ENCODE data around the gene VAMP8. TPM values are rescaled to one million over a fixed set of nuclear protein-coding genes. Genes with fewer than 3 reads are reported as not detected.

Gene VAMP8
- total and polyA plus RNA-seq, 2 of the 8 experiments (the other 6 are each of a cell fraction or from before 2014, with no cell fraction given): 34.4 to 69.7 TPM

DNA sequence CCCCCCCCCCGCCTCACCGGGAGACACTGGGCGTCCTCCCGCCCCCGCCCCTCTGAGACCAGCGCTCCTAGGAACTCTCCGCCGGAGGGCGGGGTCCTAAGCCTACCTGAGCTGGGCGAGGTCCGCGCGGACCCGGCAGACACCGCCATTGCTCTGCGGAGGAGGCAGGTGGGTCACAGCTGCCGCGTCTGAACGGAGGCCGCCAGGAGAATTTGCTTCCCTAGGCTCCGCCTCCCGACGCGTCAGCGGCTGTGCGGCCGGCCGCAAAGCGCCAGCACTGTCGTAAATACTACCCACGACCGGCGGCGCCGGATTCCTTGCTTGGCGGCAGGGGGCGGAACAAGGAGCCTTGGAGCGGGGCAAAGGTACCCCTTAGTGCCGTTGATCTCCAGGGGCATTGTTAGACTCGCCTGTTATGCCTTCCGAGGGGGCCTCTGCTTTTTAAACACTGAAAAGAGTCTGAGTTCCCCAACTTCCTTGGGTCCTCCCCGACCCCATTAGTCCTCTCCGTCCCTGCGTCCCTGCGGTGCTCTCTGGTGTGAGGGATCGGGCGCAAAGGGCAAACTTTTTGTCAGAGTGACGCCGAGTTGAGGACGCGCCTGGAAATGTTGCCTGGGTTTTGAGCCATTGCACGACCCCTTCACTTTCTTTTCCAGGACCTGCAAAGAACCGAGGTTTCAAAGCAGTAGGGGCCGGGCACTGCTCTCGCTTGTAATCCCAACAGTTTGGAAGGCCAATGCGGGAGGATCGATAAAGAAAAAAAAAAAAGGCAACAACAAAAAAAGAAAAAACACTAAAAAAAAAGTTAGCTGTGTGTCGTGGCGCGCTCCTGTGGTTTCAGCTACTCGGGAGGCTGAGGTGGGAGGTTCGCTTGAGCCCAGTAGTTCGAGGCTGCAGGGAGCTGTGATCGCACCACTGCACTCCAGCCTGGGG, 15.8 kb upstream of the VAMP8 start, which contains the start of gene GGCX (continued):
- no peak for TF ChIP-seq CTBP2 (IDR thresholded peaks at IDR 0.05; ENCODE audit: borderline replicate concordance, insufficient read depth, insufficient read length, low read length)
- TF ChIP-seq, protein P1, sequence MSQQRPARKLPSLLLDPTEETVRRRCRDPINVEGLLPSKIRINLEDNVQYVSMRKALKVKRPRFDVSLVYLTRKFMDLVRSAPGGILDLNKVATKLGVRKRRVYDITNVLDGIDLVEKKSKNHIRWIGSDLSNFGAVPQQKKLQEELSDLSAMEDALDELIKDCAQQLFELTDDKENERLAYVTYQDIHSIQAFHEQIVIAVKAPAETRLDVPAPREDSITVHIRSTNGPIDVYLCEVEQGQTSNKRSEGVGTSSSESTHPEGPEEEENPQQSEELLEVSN (IDR thresholded peaks at IDR 0.05): no peak
- no peak for TF ChIP-seq RXRA (IDR thresholded peaks at IDR 0.05; ENCODE audit: insufficient read depth, low read depth, low read length)
- TF ChIP-seq CREB1 (IDR thresholded peaks at IDR 0.05): peak; percentile 91
- no peak for TF ChIP-seq POU5F1 (IDR thresholded peaks at IDR 0.05; ENCODE audit: low read depth, low read length)
- no peak for TF ChIP-seq ZNF274 (IDR thresholded peaks at IDR 0.05; ENCODE audit: borderline replicate concordance, extremely low read depth, low read length)
- no peak for TF ChIP-seq RNF2 (IDR thresholded peaks at IDR 0.05; ENCODE audit: borderline replicate concordance, low read depth, low read length, missing control alignments, poor library complexity, severe bottlenecking)

All from H1 (cell line).